OCI-LY7 (cell line): ENCODE results near the gene COMP.

Experiments used
- EZH2phosphoT487 ChIP-seq: fragments of 200-600 bp; sonication (generic); IDR thresholded peaks from 2 replicates; pipeline ENCODE4 v1.6.1; 2018; ENCODE audit warnings: low read depth, borderline replicate concordance, mild to moderate bottlenecking, mixed run types, antibody characterized with exemption, low read length, moderate library complexity, mixed read lengths
- TF ChIP-seq, protein P1 (sequence below): fragments of 200-600 bp; sonication (generic); conservative IDR thresholded peaks from 2 replicates; pipeline ENCODE4 v1.5.1; 2014; ENCODE audit warnings: mild to moderate bottlenecking, antibody characterized with exemption, low read length, moderate library complexity, mixed read lengths

DNA sequence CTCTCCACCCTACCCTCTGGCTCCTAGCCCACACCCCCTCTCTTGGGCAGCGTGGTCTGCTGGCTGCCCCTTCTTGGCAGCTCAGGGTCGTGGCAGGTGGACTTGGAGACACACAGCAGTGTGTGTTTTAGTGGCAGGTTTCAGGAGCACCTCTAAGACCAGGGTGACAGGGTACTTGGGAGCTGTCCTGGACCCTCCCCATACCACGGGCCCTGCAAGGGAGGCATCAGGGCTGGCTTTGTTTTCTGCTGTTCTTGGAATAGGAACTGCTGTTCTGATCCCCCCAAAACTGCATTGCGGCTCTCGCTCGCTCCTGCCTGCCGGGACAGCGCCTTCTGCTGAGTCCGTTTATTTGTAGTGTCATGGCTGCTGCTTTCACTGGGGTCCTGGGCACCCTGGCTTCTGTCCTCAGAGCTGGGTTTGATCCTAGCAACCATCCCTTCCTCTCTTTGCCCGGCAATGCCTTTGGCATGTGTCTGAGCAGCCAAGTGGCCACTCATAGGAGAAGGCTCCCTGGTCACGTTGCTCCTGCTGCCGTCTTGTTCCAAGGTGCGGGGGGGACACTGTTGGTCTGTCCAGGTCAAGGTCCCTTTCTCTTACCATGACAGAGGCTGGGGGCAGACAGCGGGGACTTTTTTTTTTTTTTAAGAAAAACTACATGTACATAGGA lies 12.1 kb downstream of the COMP start:
- TF ChIP-seq, protein P1, sequence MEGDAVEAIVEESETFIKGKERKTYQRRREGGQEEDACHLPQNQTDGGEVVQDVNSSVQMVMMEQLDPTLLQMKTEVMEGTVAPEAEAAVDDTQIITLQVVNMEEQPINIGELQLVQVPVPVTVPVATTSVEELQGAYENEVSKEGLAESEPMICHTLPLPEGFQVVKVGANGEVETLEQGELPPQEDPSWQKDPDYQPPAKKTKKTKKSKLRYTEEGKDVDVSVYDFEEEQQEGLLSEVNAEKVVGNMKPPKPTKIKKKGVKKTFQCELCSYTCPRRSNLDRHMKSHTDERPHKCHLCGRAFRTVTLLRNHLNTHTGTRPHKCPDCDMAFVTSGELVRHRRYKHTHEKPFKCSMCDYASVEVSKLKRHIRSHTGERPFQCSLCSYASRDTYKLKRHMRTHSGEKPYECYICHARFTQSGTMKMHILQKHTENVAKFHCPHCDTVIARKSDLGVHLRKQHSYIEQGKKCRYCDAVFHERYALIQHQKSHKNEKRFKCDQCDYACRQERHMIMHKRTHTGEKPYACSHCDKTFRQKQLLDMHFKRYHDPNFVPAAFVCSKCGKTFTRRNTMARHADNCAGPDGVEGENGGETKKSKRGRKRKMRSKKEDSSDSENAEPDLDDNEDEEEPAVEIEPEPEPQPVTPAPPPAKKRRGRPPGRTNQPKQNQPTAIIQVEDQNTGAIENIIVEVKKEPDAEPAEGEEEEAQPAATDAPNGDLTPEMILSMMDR = no peak
- TF ChIP-seq EZH2phosphoT487 = no peak
